K562 (cell line): ENCODE results near the gene CCDC73. TPM values are rescaled to one million over a fixed set of nuclear protein-coding genes. Genes with fewer than 3 reads are reported as not detected.

Experiments
- ATF3 ChIP-seq, 2 experiments: fragments of 450-650 bp in 1 of 2; sonication (generic) in 1 of 2; formaldehyde crosslinking in 1 of 2; IDR thresholded peaks in 1 of 2; conservative IDR thresholded peaks in 1 of 2; 2 replicates each; pipeline versions ENCODE4 v1.6.1 to v1.8.1; 2016 to 2023; ENCODE audit warnings: mild to moderate bottlenecking in 2 of 2, moderate library complexity in 2 of 2, inconsistent platforms in 1 of 2, missing genetic modification reagents in 1 of 2
- BCL6 ChIP-seq: fragments of 250-450 bp; sonication (Bioruptor Pico); IDR thresholded peaks from 2 replicates; pipeline ENCODE4 v1.4.0; 2020
- CHAMP1 ChIP-seq: fragments of 450-650 bp; IDR thresholded peaks from 2 replicates; pipeline ENCODE4 v1.6.1; 2016; ENCODE audit warnings: mild to moderate bottlenecking
- HEY1 ChIP-seq: fragments of 250-450 bp; sonication (Bioruptor Pico); IDR thresholded peaks from 2 replicates; pipeline ENCODE4 v1.5.0; 2020; ENCODE audit warnings: mild to moderate bottlenecking, moderate library complexity, borderline replicate concordance
- MAZ ChIP-seq, 2 experiments: fragments of 450-650 bp in 1 of 2; sonication (generic) in 1 of 2; formaldehyde crosslinking; IDR thresholded peaks in 1 of 2; conservative IDR thresholded peaks in 1 of 2; 2 replicates each; pipeline versions ENCODE4 v1.4.0 to v1.5.0; 2020; ENCODE audit warnings: mild to moderate bottlenecking in 1 of 2, missing genetic modification reagents in 1 of 2
- MEF2A ChIP-seq: IDR thresholded peaks from 2 replicates; pipeline ENCODE4 v1.6.1; 2011; ENCODE audit warnings: low read depth, mild to moderate bottlenecking, low read length, moderate library complexity; ENCODE audit not compliant: control insufficient read depth
- MNT ChIP-seq, 2 experiments: fragments of 450-650 bp; conservative IDR thresholded peaks; 2 replicates each; pipeline ENCODE4 v1.6.1; 2017; ENCODE audit warnings: mild to moderate bottlenecking in 2 of 2, moderate library complexity in 2 of 2
- SMARCC2 ChIP-seq: fragments of 450-650 bp; IDR thresholded peaks from 2 replicates; pipeline ENCODE4 v1.6.1; 2017; ENCODE audit warnings: antibody characterized with exemption, moderate library complexity, mild to moderate bottlenecking, low read depth
- VEZF1 ChIP-seq: fragments of 200-800 bp; sonication (Bioruptor generic); IDR thresholded peaks from 2 replicates; pipeline ENCODE4 v1.6.1; 2017; ENCODE audit warnings: missing genetic modification characterization, missing compliant biosample characterization
- ZHX1 ChIP-seq: fragments of 150-350 bp; conservative IDR thresholded peaks from 2 replicates; pipeline ENCODE4 v1.6.1; 2014; ENCODE audit warnings: low read length
- ZKSCAN3 ChIP-seq: fragments of 250-450 bp; sonication (Bioruptor Pico); IDR thresholded peaks from 2 replicates; pipeline ENCODE4 v1.4.0; 2020
- ZNF586 ChIP-seq: fragments of 450-650 bp; formaldehyde crosslinking; conservative IDR thresholded peaks from 2 replicates; pipeline ENCODE4 v1.4.0; 2020; ENCODE audit warnings: mild to moderate bottlenecking, moderate library complexity
- ZNF778 ChIP-seq: fragments of 450-650 bp; formaldehyde crosslinking; IDR thresholded peaks from 2 replicates; pipeline ENCODE4 v1.4.0; 2020; ENCODE audit warnings: mild to moderate bottlenecking, moderate library complexity
- polyA plus RNA-seq, 8 experiments: library from polyadenylated mRNA; depleted of rRNA in 4 of 8; stranded (reverse) in 5 of 8; unstranded in 3 of 8; fragments of >200 nt; fragmentation: Nextera tagmentation in 2 of 8; fragmentation: Illumina TruSeq in 1 of 8; extraction: Ambion mirVana in 2 of 8; extraction: Trizol in 1 of 8; gene quantifications; 2 replicates each; pipeline versions ENCODE4 v1.2.1 to v1.2.3, GENCODE V29; 2011 to 2014; ENCODE audit warnings: inconsistent platforms in 1 of 8, missing spikeins in 1 of 8
- total RNA-seq, 7 experiments: library from RNA; depleted of rRNA in 6 of 7; stranded (reverse); fragments of >200 nt in 6 of 7; fragmentation: Illumina TruSeq in 2 of 7; extraction: Trizol in 2 of 7; gene quantifications; 2 replicates each; pipeline versions ENCODE4 v1.2.1 to v1.2.3, GENCODE V29; 2011 to 2021; ENCODE audit warnings: low replicate concordance in 1 of 7

Gene CCDC73
- total and polyA plus RNA-seq, 9 of the 15 experiments (the other 6 are each of a cell fraction or from before 2014, with no cell fraction given), result 0.20 to 0.21 TPM; not detected in 7

GRCh38 chr11:32584921-32585320, 209.5 kb downstream of the CCDC73 start (continued):
- TF ChIP-seq ZNF586 (CRISPR knock-in tag) (no peak), MAZ (CRISPR knock-in tag; conservative IDR thresholded peaks at IDR 0.05 in 1 of 2, IDR thresholded peaks at IDR 0.05 in 1 of 2) (0 out of 4 replicates have a peak, but pooled peaks of 1 of the 2 experiments have one; percentile 35), ZKSCAN3 (CRISPR knock-in tag) (no peak), ATF3 (IDR thresholded peaks at IDR 0.05) (no peak), ATF3 (CRISPR knock-in tag; conservative IDR thresholded peaks at IDR 0.05) (no peak), SMARCC2 (0 out of 2 replicates have a peak, but pooled peaks have one; percentile 33), ZNF778 (CRISPR knock-in tag) (no peak), BCL6 (CRISPR knock-in tag) (no peak), CHAMP1 (no peak), VEZF1 (CRISPR knock-in tag) (peak; percentile 76), MNT (conservative IDR thresholded peaks at IDR 0.05) (0 out of 4 replicates have a peak, but pooled peaks of 1 of the 2 experiments have one; percentile 13), ZHX1 (no peak), HEY1 (CRISPR knock-in tag) (no peak), MEF2A (no peak)
